ENCODE measurements around the gene TOMM7. TPM values are rescaled to one million over a fixed set of nuclear protein-coding genes. Genes with fewer than 3 reads are reported as not detected.

The TOMM7 gene
- total RNA-seq, 1 experiment from 2014 or later: 325 TPM

- DNase-seq (ENCODE audit: low read depth, low spot score): no peak
- intact Hi-C loops (cut with micrococcal nuclease): no loop called here
- no peak overlapping the region for H3K9ac ChIP-seq (ENCODE audit: low read length)
- no peak overlapping the region for H3K27ac ChIP-seq (ENCODE audit: low read depth, low read length)
- no peaks in the 10 kb centered on the region for H3K79me2 ChIP-seq (ENCODE audit: insufficient read depth, low read length)
- H3K36me3 ChIP-seq (ENCODE audit: control insufficient read depth in 1 of 2, insufficient read depth in 2 of 2, low read length in 2 of 2): 0 out of 4 replicates have a peak, but pooled peaks cover 0 to 2% of the 10 kb centered on the region in 2 experiments
- no peaks in the 10 kb centered on the region; a peak in 1 of 4 replicates for H3K4me1 ChIP-seq (ENCODE audit: control insufficient read depth in 1 of 2, insufficient read depth in 2 of 2, low read length in 2 of 2)
- ChIA-PET RAD21 (ENCODE audit: low non-redundant PET in 1 of 2, low total read pairs in 2 of 2, uncharacterized antibody in 2 of 2, unreplicated experiment in 2 of 2) (no interaction called here), CTCF (no interaction called here), POLR2A (no interaction called here)
- no peak for TF ChIP-seq ZFX (IDR thresholded peaks at IDR 0.05)
- TF ChIP-seq POLR2A (IDR thresholded peaks at IDR 0.05; ENCODE audit: borderline replicate concordance, extremely low read depth, insufficient read depth, insufficient read length): no peak
- TF ChIP-seq CBX3 (IDR thresholded peaks at IDR 0.05; ENCODE audit: low read depth): no peak
- no peak for TF ChIP-seq EGR1 (IDR thresholded peaks at IDR 0.05; ENCODE audit: low read depth)
- no peak for TF ChIP-seq ATF3 (IDR thresholded peaks at IDR 0.05)
- TF ChIP-seq EZH2 (IDR thresholded peaks at IDR 0.05): no peak
- no peak for TF ChIP-seq MAX (IDR thresholded peaks at IDR 0.05)
- TF ChIP-seq, protein P1, sequence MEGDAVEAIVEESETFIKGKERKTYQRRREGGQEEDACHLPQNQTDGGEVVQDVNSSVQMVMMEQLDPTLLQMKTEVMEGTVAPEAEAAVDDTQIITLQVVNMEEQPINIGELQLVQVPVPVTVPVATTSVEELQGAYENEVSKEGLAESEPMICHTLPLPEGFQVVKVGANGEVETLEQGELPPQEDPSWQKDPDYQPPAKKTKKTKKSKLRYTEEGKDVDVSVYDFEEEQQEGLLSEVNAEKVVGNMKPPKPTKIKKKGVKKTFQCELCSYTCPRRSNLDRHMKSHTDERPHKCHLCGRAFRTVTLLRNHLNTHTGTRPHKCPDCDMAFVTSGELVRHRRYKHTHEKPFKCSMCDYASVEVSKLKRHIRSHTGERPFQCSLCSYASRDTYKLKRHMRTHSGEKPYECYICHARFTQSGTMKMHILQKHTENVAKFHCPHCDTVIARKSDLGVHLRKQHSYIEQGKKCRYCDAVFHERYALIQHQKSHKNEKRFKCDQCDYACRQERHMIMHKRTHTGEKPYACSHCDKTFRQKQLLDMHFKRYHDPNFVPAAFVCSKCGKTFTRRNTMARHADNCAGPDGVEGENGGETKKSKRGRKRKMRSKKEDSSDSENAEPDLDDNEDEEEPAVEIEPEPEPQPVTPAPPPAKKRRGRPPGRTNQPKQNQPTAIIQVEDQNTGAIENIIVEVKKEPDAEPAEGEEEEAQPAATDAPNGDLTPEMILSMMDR (IDR thresholded peaks at IDR 0.05 in 2 of 3, conservative IDR thresholded peaks at IDR 0.05 in 1 of 3; ENCODE audit: borderline replicate concordance in 1 of 3, insufficient read depth in 1 of 3, low read depth in 2 of 3, low read length in 2 of 3): no peak
- TF ChIP-seq ELF1 (IDR thresholded peaks at IDR 0.05; ENCODE audit: borderline replicate concordance, low read depth): no peak
- TF ChIP-seq ZNF274 (IDR thresholded peaks at IDR 0.05; ENCODE audit: low read depth, low read length): no peak
- TF ChIP-seq CEBPB (IDR thresholded peaks at IDR 0.05; ENCODE audit: low read depth): no peak
- no peak for TF ChIP-seq RAD21 (IDR thresholded peaks at IDR 0.05; ENCODE audit: low read depth)
- TF ChIP-seq EZH2phosphoT487 (IDR thresholded peaks at IDR 0.05; ENCODE audit: borderline replicate concordance): no peak
- TF ChIP-seq SP1 (IDR thresholded peaks at IDR 0.05; ENCODE audit: low read depth): no peak
- TF ChIP-seq, protein P2, sequence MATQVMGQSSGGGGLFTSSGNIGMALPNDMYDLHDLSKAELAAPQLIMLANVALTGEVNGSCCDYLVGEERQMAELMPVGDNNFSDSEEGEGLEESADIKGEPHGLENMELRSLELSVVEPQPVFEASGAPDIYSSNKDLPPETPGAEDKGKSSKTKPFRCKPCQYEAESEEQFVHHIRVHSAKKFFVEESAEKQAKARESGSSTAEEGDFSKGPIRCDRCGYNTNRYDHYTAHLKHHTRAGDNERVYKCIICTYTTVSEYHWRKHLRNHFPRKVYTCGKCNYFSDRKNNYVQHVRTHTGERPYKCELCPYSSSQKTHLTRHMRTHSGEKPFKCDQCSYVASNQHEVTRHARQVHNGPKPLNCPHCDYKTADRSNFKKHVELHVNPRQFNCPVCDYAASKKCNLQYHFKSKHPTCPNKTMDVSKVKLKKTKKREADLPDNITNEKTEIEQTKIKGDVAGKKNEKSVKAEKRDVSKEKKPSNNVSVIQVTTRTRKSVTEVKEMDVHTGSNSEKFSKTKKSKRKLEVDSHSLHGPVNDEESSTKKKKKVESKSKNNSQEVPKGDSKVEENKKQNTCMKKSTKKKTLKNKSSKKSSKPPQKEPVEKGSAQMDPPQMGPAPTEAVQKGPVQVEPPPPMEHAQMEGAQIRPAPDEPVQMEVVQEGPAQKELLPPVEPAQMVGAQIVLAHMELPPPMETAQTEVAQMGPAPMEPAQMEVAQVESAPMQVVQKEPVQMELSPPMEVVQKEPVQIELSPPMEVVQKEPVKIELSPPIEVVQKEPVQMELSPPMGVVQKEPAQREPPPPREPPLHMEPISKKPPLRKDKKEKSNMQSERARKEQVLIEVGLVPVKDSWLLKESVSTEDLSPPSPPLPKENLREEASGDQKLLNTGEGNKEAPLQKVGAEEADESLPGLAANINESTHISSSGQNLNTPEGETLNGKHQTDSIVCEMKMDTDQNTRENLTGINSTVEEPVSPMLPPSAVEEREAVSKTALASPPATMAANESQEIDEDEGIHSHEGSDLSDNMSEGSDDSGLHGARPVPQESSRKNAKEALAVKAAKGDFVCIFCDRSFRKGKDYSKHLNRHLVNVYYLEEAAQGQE (IDR thresholded peaks at IDR 0.05; ENCODE audit: low read depth): no peak
- TF ChIP-seq TCF7L2 (IDR thresholded peaks at IDR 0.05; ENCODE audit: borderline replicate concordance, extremely low read depth, insufficient read depth, insufficient read length): no peak
- no peaks in the 10 kb centered on the region for H3K9me3 ChIP-seq (ENCODE audit: control insufficient read depth in 1 of 2, insufficient read depth in 1 of 2, low read depth in 1 of 2, low read length in 2 of 2)
- H3K27me3 ChIP-seq (ENCODE audit: insufficient read depth, low read length): no peaks in the 10 kb centered on the region
- BruUV-seq (replicated peaks): no TSS peak
- no peaks in the 10 kb centered on the region for H4K20me1 ChIP-seq (ENCODE audit: insufficient read depth)
- H2AFZ ChIP-seq (ENCODE audit: low read depth, low read length, poor library complexity, severe bottlenecking): no peak overlapping the region
- H3K4me3 ChIP-seq (replicated peaks in 1 of 2; ENCODE audit: low read depth in 1 of 2, low read length in 2 of 2): no peak overlapping the region
- H3K9me2 ChIP-seq (ENCODE audit: insufficient read depth): no peaks in the 10 kb centered on the region
- no peak overlapping the region for H3K4me2 ChIP-seq (ENCODE audit: low read length)
- ATAC-seq: no peak
Observed at GRCh38 chr7:22865602-22865960, 42.9 kb upstream of the TOMM7 start.
